DMS153 treated with DMSO at 0.1 percent for 48 hours (cell line): Measurements from ENCODE around the gene PTOV1.
"Not testable (repeated sequence)": the region's sequence is repeated elsewhere in the genome, so short reads cannot be mapped to it uniquely, and the experiment has no call there.

Experiments used
- DNase-seq: peaks from one replicate; lab custom pipeline; 2025; ENCODE audit not compliant: unreplicated experiment; lab: John Stamatoyannopoulos, UW

The PTOV1 gene

GRCh38 chr19:49817964-49818648, 32.9 kb upstream of the PTOV1 start, which contains the start of gene MED25:
Gene MED25 (plus strand): TSS chr19:49818289. CDS start chr19:49818342, 53 bp downstream.
- DNase-seq = peak; percentile 77

GRCh38 chr19:49818649-49819370, 32.1 kb upstream of the PTOV1 start:
- no peak for DNase-seq

- DNase-seq = not testable (repeated sequence)
Measured at GRCh38 chr19:49819452-49820115, 31.4 kb upstream of the PTOV1 start.

DNA sequence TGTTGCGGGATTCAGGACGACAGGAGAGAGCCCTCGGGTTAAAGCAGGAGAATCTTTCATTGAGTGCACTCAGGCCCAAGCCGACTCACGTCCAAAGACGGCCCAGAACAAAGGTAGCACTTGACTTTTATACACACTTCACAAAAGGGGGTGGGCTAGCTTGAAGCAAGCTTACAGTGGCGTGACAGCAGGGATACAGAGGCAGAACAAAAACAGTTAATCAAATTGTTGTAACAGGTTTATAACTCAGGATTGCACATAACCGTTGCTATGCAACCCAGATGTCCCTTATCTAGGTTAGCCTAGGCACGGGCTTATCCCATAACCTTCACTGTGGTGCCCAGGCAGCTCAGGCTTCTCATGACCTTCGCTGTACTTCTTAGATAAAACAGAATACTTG, 30.8 kb upstream of the PTOV1 start:
- DNase-seq = peak; percentile 45

- no peak for DNase-seq
Measured at GRCh38 chr19:49823472-49823871, 27.5 kb upstream of the PTOV1 start.

DNA sequence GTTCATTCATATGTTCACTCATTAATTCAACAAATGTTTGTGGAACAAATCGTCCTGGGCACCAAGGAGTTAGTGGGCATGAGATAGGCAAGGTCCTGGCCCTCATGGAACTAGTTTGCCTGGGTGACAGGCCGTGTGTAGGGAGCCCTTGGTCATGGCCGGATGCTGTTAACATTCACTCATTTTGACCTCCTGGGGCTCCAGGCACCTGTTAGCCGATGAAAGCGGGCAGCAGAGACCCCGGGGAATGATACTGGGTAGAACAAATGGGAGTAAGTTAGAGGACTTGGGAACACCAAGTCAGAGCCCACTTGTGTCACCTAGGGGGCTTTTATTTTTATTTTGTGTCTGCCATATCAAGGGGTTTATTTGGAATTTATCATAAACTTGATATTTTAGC, 26.3 kb upstream of the PTOV1 start:
- DNase-seq = no peak

- no peak for DNase-seq
Measured at GRCh38 chr19:49827034-49827433, 23.9 kb upstream of the PTOV1 start.

GRCh38 chr19:49829200-49829599, 21.8 kb upstream of the PTOV1 start:
- no peak for DNase-seq

GRCh38 chr19:49829721-49830120, 21.2 kb upstream of the PTOV1 start:
- DNase-seq = no peak

GRCh38 chr19:49830766-49831165, 20.2 kb upstream of the PTOV1 start:
- DNase-seq = no peak

DNA sequence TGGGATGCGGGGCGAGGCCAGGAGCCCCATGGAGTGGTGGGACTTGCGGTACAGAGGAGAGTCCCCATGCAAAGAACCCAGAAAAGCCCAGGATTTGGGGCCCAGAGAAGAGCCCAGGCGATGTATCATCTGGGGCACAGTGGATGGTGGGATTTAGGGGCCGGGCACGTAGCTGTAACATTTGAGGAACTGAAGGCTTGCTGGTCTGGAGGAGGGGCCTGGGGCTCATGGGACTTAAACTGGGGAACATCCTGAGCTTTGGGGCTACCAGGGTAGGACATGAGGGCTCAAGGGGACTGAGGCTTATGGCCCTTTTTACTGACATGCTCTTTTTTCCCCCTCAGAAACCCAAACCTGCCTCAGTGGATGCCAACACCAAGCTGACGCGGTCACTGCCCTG, 19.4 kb upstream of the PTOV1 start:
- no peak for DNase-seq

GRCh38 chr19:49832556-49832955, 18.4 kb upstream of the PTOV1 start:
- DNase-seq = no peak

DNA sequence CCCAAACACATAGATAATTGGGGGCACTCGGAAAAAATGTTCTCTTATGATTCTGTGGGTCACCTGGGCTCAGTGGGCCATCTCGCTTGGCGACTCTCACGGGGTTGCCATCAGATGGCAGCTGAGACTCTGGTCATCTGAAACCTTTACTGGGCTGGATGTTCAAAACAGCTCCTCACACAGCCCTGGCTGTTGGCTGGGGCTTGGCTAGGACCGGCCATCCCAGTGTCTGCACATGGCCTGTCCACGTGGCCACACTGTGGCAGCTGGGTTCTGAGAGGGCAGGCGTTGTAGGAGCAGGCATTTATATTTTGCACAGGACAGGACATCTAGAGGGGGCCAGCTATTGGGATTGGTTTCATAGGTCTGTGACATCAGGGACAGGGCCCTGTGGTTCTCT, 17.4 kb upstream of the PTOV1 start:
- DNase-seq = no peak

GRCh38 chr19:49835562-49835961, 15.4 kb upstream of the PTOV1 start:
- DNase-seq = no peak

GRCh38 chr19:49836176-49837008, 14.6 kb upstream of the PTOV1 start:
- DNase-seq = no peak

DNA sequence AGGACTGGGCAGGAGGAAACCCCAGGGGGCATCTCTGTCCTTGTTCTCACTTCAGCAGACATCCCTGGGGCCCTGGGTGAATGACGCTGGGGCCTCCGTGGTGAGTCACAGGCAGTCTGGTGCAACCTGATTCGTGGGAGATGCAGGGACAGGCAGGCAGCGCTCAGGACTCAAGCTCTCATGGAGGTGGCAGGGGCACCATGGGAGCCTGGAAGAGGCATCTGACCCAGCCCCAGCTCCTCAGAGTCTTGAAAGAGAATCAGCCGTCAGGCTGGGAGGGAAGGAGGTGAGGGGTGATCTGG, 14.0 kb upstream of the PTOV1 start:
- DNase-seq = no peak

GRCh38 chr19:49837425-49837824, 13.5 kb upstream of the PTOV1 start:
- DNase-seq = no peak

- no peak for DNase-seq
Measured at GRCh38 chr19:49838885-49839588, 11.9 kb upstream of the PTOV1 start.

DNA sequence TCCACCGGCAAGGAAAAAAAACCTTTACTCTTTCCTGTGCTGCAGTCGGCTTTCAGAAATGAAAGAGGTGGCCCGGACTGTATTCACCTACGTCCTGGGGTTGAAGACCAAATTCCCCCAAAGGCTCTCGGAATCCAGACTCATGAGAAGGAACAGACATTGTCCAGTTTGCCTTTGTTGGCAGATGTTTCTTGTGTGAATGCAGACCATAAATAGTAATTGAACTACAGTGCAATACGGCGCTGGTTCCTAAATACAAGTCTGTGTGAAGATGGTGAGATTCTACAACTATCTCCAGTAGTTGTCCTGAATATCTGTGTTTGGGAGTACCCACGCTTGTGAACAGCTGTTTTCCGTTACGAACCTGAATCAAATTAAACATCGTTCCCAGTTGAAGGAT, 11.2 kb upstream of the PTOV1 start:
- no peak for DNase-seq

DNA sequence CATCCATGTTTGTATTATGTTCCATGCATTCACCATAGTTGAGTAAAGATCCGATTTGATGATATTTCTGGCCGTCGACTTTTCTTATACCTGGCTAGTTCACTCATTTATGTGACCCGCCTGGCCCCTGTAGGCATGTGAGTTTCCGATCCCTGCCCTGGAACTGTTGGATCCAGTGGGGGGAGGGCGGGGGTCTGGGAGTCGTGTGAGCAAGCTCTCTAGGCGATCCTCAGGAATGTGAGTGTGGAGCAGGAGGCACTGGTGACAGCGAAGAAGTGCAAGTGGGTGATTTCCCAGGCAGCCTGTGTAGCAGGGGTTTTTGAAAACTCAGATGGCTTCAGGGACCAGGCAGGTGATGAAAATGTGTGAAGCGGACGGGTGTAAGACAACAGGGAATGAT, 10.6 kb upstream of the PTOV1 start:
- DNase-seq = no peak

DNA sequence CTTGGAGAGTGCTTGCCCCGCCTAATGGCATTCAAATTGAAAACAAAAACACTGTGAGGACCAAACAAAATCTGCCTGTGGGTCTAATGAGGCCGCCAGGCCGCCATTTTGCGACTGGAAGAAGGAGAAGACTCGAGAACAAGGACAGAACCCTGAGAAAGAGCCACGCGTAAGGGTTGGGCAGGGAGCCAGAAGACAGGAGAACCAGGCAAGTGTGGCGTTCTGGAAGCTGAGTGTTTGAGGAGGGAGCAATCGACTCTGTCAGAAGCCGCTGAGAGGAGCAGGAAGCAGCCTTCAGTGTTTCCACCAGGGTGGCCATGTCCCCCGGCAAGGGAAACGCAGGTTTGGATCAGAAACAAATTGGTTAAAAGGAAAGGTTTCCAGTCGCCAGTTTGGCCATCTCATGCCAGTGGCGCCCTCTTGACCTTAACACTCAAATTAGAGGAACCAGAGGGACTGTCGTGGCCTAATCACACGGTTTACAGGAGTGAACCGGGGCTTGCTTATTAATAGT, 10.2 kb upstream of the PTOV1 start:
- DNase-seq = no peak
